Measurements from ENCODE around the gene CHD2.
A peak's percentile ranks its signal among the peaks of the same experiment; 100 is the strongest.

Gene CHD2

GRCh38 chr15:92877000-92877399, 23.1 kb upstream of the CHD2 start:
- Histone ChIP-seq H3K4me3 (ENCODE audit: low read depth in 1 of 2, low read length in 2 of 2) (no peak overlapping the region), H3K9me3 (ENCODE audit: insufficient read depth, low read length, severe bottlenecking) (no peaks in the 10 kb centered on the region), H3K27ac (ENCODE audit: low read length) (no peak overlapping the region), H3K79me2 (ENCODE audit: insufficient read depth, low read length) (peaks cover 16% of the 10 kb centered on the region), H3K9ac (ENCODE audit: low read depth, low read length) (no peak overlapping the region), H3K27me3 (ENCODE audit: insufficient read depth, low read length, poor library complexity) (no peaks in the 10 kb centered on the region), H3K36me3 (ENCODE audit: insufficient read depth, low read length) (no peaks in the 10 kb centered on the region), H3K4me1 (ENCODE audit: insufficient read depth, low read length) (peaks cover 29% of the 10 kb centered on the region), H2AFZ (ENCODE audit: low read depth, low read length) (no peak overlapping the region), H4K20me1 (ENCODE audit: insufficient read depth, low read length) (no peaks in the 10 kb centered on the region), H3K4me2 (ENCODE audit: insufficient read depth, low read length) (no peak overlapping the region)
- no peak for DNase-seq
- ATAC-seq (ENCODE audit: insufficient read depth, low read depth): no peak
- no peak for TF ChIP-seq CTCF (IDR thresholded peaks at IDR 0.05; ENCODE audit: borderline replicate concordance, extremely low read depth, low read length, poor library complexity, severe bottlenecking)
- no peak for TF ChIP-seq EZH2 (IDR thresholded peaks at IDR 0.05; ENCODE audit: borderline replicate concordance, low read depth, low read length, severe bottlenecking)

- Histone ChIP-seq H3K4me2 (ENCODE audit: insufficient read depth, low read length) (no peak overlapping the region), H3K27me3 (ENCODE audit: insufficient read depth, low read length, poor library complexity) (no peaks in the 10 kb centered on the region), H3K36me3 (ENCODE audit: insufficient read depth, low read length) (no peaks in the 10 kb centered on the region), H3K9ac (ENCODE audit: low read depth, low read length) (no peak overlapping the region), H3K9me3 (ENCODE audit: insufficient read depth, low read length, severe bottlenecking) (no peaks in the 10 kb centered on the region), H2AFZ (ENCODE audit: low read depth, low read length) (no peak overlapping the region), H4K20me1 (ENCODE audit: insufficient read depth, low read length) (no peaks in the 10 kb centered on the region), H3K4me3 (ENCODE audit: low read depth in 1 of 2, low read length in 2 of 2) (no peak overlapping the region), H3K27ac (ENCODE audit: low read length) (no peak overlapping the region), H3K79me2 (ENCODE audit: insufficient read depth, low read length) (peaks cover 17% of the 10 kb centered on the region), H3K4me1 (ENCODE audit: insufficient read depth, low read length) (peaks cover 30% of the 10 kb centered on the region)
- no peak for TF ChIP-seq CTCF (IDR thresholded peaks at IDR 0.05; ENCODE audit: borderline replicate concordance, extremely low read depth, low read length, poor library complexity, severe bottlenecking)
- no peak for TF ChIP-seq EZH2 (IDR thresholded peaks at IDR 0.05; ENCODE audit: borderline replicate concordance, low read depth, low read length, severe bottlenecking)
- no peak for DNase-seq
- ATAC-seq (ENCODE audit: insufficient read depth, low read depth): no peak
Observed at GRCh38 chr15:92877416-92877815, 22.7 kb upstream of the CHD2 start.

GRCh38 chr15:92878593-92879053, 21.5 kb upstream of the CHD2 start:
- Histone ChIP-seq H3K27me3 (ENCODE audit: insufficient read depth, low read length, poor library complexity) (no peaks in the 10 kb centered on the region), H3K79me2 (ENCODE audit: insufficient read depth, low read length) (peaks cover 27% of the 10 kb centered on the region), H3K27ac (ENCODE audit: low read length) (0 out of 2 replicates have a peak overlapping the region, but pooled peaks have one; percentile 14), H3K36me3 (ENCODE audit: insufficient read depth, low read length) (peaks cover 5% of the 10 kb centered on the region; the same call in 1 of the 2 replicates), H3K4me1 (ENCODE audit: insufficient read depth, low read length) (peaks cover 30% of the 10 kb centered on the region), H4K20me1 (ENCODE audit: insufficient read depth, low read length) (no peaks in the 10 kb centered on the region), H3K9me3 (ENCODE audit: insufficient read depth, low read length, severe bottlenecking) (no peaks in the 10 kb centered on the region), H3K4me2 (ENCODE audit: insufficient read depth, low read length) (no peak overlapping the region), H2AFZ (ENCODE audit: low read depth, low read length) (peak overlapping the region; percentile 57), H3K4me3 (ENCODE audit: low read depth in 1 of 2, low read length in 2 of 2) (no peak overlapping the region), H3K9ac (ENCODE audit: low read depth, low read length) (no peak overlapping the region)
- no peak for DNase-seq
- ATAC-seq (ENCODE audit: insufficient read depth, low read depth): no peak
- TF ChIP-seq EZH2 (IDR thresholded peaks at IDR 0.05; ENCODE audit: borderline replicate concordance, low read depth, low read length, severe bottlenecking) (no peak), CTCF (IDR thresholded peaks at IDR 0.05; ENCODE audit: borderline replicate concordance, extremely low read depth, low read length, poor library complexity, severe bottlenecking) (no peak)
